ENCODE measurements around the gene RAPGEF2. TPM values are rescaled to one million over a fixed set of nuclear protein-coding genes. Genes with fewer than 3 reads are reported as not detected.
A peak's percentile ranks its signal among the peaks of the same experiment; 100 is the strongest.

The RAPGEF2 gene
- total RNA-seq, 1 experiment from 2014 or later: 21.2 TPM

- Histone ChIP-seq H3F3A (ENCODE audit: low read length, unreplicated experiment) (no peaks in the 10 kb centered on the region), H3K9ac (ENCODE audit: low read length) (no peak overlapping the region), H4K20me1 (ENCODE audit: low read length) (no peaks in the 10 kb centered on the region), H3K27me3 (ENCODE audit: low read length) (no peaks in the 10 kb centered on the region), H3K4me2 (ENCODE audit: low read length) (no peak overlapping the region), H2AFZ (ENCODE audit: low read length) (no peak overlapping the region), H3K36me3 (ENCODE audit: low read depth, low read length) (no peaks in the 10 kb centered on the region), H3K27ac (ENCODE audit: low read length) (no peak overlapping the region), H3K79me2 (ENCODE audit: low read length) (no peaks in the 10 kb centered on the region), H3K4me3 (ENCODE audit: low read length) (no peak overlapping the region), H3K9me2 (replicated peaks; ENCODE audit: low read length) (no peaks in the 10 kb centered on the region), H3K9me3 (ENCODE audit: low read length) (no peaks in the 10 kb centered on the region), H3K4me1 (ENCODE audit: insufficient read depth, low read length) (peaks cover 9% of the 10 kb centered on the region)
- BruUV-seq (replicated peaks): no TSS peak
- intact Hi-C loops (cut with micrococcal nuclease): no loop called here
- ATAC-seq: no peak
- TF ChIP-seq EZH2 (IDR thresholded peaks at IDR 0.05; ENCODE audit: low read length, unreplicated experiment) (no peak), CTCF (conservative IDR thresholded peaks at IDR 0.05; ENCODE audit: low read depth, low read length) (no peak), EZH2phosphoT487 (IDR thresholded peaks at IDR 0.05; ENCODE audit: borderline replicate concordance, low read length) (no peak)
- no peak for DNase-seq
- ChIA-PET CTCF (no interaction called here), POLR2A (ENCODE audit: unreplicated experiment) (no interaction called here)
Measured at GRCh38 chr4:159400558-159401225, 297.8 kb downstream of the RAPGEF2 start.

DNA sequence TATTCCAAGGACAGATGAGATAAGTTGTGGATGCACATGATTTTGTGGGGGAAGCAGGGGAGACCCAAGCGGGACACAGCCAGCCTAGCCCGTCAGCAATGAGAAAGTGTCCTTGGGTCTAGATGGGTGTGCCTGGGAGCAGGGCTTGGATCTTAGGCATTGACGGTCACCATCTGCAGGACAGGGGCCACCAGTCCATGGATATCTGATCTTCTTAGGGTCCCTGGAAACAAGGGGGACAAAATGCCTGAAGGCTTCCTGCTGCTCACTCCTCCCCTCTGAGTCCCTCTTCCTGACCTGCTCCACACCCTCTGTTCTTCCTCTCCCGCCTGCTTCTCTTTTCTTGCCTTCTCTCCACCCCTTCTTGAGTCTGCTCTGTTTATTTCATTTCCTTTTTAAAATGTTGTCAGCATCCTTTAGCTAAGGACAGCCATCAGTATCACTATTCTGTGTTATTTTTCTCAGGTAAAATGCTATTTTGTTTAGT lies 298.4 kb downstream of the RAPGEF2 start:
- Histone ChIP-seq H3K36me3 (ENCODE audit: low read depth, low read length) (no peaks in the 10 kb centered on the region), H3K9ac (ENCODE audit: low read length) (no peak overlapping the region)

More for the DNA sequence above, 298.4 kb downstream of the RAPGEF2 start:
- no peak for DNase-seq
- H3K9me2 ChIP-seq (replicated peaks; ENCODE audit: low read length): no peaks in the 10 kb centered on the region
- H3K4me1 ChIP-seq (ENCODE audit: insufficient read depth, low read length): peaks cover 9% of the 10 kb centered on the region
- POLR2A ChIA-PET (ENCODE audit: unreplicated experiment): no interaction called here
- H3K27ac ChIP-seq (ENCODE audit: low read length): peak overlapping the region; percentile 47
- no peaks in the 10 kb centered on the region for H3K27me3 ChIP-seq (ENCODE audit: low read length)
- ATAC-seq: no peak
- H4K20me1 ChIP-seq (ENCODE audit: low read length): no peaks in the 10 kb centered on the region
- no peaks in the 10 kb centered on the region for H3K79me2 ChIP-seq (ENCODE audit: low read length)
- H3F3A ChIP-seq (ENCODE audit: low read length, unreplicated experiment): no peaks in the 10 kb centered on the region
- H2AFZ ChIP-seq (ENCODE audit: low read length): no peak overlapping the region
- H3K4me3 ChIP-seq (ENCODE audit: low read length): no peak overlapping the region
- TF ChIP-seq CTCF (conservative IDR thresholded peaks at IDR 0.05; ENCODE audit: low read depth, low read length): no peak
- no peak for TF ChIP-seq EZH2 (IDR thresholded peaks at IDR 0.05; ENCODE audit: low read length, unreplicated experiment)
- no peak for TF ChIP-seq EZH2phosphoT487 (IDR thresholded peaks at IDR 0.05; ENCODE audit: borderline replicate concordance, low read length)
- H3K4me2 ChIP-seq (ENCODE audit: low read length): no peak overlapping the region
- intact Hi-C loops (cut with micrococcal nuclease): no loop called here
- H3K9me3 ChIP-seq (ENCODE audit: low read length): no peaks in the 10 kb centered on the region
- no TSS peak for BruUV-seq (replicated peaks)
- CTCF ChIA-PET: no interaction called here
